ENCODE data around the gene FNDC3B. TPM values are rescaled to one million over a fixed set of nuclear protein-coding genes. Genes with fewer than 3 reads are reported as not detected.

Gene FNDC3B
- total RNA-seq, 1 experiment from 2014 or later = 173 TPM

DNA sequence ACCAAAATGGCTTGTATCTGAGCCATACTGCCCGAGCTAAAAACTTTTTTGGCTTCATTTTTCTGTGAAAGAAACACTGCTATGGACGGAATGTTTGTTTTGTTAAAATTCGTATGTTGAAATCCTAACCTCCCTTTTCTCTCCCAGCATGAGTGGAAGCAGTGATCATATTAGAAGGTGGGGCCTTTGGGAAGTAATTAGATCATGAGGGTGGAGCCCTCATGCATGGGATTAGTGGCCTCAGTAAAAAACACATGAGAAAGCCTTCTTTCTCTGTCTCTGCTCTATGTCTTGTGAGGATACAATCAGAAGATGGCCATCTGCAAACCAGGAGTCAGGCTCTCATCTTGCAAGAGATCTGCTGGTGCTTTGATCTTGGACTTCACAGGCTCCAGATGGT is 7.4 kb upstream of the FNDC3B start:
- Histone ChIP-seq H3K36me3 (ENCODE audit: control insufficient read depth, insufficient read depth, low read length) (no peaks in the 10 kb centered on the region), H3K27ac (ENCODE audit: low read length) (no peak overlapping the region), H3K4me3 (ENCODE audit: low read depth in 2 of 2, low read length in 2 of 2) (no peak overlapping the region), H3K4me1 (ENCODE audit: control insufficient read depth, insufficient read depth, low read length) (no peaks in the 10 kb centered on the region), H3K9me3 (ENCODE audit: control insufficient read depth, insufficient read depth, low read depth, low read length) (no peaks in the 10 kb centered on the region), H3K27me3 (ENCODE audit: control insufficient read depth, insufficient read depth, low read length) (no peaks in the 10 kb centered on the region)
- intact Hi-C loops (cut with micrococcal nuclease; ENCODE audit: unreplicated experiment) = no loop called here
- ATAC-seq (no peak), DNase-seq (ENCODE audit: low read depth, low spot score) (no peak)
- ChIA-PET POLR2A (no interaction called here), CTCF (no interaction called here)
- in situ Hi-C loops (cut with HindIII; ENCODE audit: low pct_unique_long_range_greater_than_20kb, low sequenced_read_pairs) = no loop called here
- BruUV-seq (replicated peaks) = no TSS peak
- TF ChIP-seq, protein P1, sequence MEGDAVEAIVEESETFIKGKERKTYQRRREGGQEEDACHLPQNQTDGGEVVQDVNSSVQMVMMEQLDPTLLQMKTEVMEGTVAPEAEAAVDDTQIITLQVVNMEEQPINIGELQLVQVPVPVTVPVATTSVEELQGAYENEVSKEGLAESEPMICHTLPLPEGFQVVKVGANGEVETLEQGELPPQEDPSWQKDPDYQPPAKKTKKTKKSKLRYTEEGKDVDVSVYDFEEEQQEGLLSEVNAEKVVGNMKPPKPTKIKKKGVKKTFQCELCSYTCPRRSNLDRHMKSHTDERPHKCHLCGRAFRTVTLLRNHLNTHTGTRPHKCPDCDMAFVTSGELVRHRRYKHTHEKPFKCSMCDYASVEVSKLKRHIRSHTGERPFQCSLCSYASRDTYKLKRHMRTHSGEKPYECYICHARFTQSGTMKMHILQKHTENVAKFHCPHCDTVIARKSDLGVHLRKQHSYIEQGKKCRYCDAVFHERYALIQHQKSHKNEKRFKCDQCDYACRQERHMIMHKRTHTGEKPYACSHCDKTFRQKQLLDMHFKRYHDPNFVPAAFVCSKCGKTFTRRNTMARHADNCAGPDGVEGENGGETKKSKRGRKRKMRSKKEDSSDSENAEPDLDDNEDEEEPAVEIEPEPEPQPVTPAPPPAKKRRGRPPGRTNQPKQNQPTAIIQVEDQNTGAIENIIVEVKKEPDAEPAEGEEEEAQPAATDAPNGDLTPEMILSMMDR (IDR thresholded peaks at IDR 0.05) = no peak
- TF ChIP-seq POLR2AphosphoS5 (IDR thresholded peaks at IDR 0.05; ENCODE audit: low read depth, low read length) = no peak
- TF ChIP-seq SIN3A (IDR thresholded peaks at IDR 0.05; ENCODE audit: borderline replicate concordance, insufficient read depth, low read depth, low read length) = no peak
- TF ChIP-seq, protein P2, sequence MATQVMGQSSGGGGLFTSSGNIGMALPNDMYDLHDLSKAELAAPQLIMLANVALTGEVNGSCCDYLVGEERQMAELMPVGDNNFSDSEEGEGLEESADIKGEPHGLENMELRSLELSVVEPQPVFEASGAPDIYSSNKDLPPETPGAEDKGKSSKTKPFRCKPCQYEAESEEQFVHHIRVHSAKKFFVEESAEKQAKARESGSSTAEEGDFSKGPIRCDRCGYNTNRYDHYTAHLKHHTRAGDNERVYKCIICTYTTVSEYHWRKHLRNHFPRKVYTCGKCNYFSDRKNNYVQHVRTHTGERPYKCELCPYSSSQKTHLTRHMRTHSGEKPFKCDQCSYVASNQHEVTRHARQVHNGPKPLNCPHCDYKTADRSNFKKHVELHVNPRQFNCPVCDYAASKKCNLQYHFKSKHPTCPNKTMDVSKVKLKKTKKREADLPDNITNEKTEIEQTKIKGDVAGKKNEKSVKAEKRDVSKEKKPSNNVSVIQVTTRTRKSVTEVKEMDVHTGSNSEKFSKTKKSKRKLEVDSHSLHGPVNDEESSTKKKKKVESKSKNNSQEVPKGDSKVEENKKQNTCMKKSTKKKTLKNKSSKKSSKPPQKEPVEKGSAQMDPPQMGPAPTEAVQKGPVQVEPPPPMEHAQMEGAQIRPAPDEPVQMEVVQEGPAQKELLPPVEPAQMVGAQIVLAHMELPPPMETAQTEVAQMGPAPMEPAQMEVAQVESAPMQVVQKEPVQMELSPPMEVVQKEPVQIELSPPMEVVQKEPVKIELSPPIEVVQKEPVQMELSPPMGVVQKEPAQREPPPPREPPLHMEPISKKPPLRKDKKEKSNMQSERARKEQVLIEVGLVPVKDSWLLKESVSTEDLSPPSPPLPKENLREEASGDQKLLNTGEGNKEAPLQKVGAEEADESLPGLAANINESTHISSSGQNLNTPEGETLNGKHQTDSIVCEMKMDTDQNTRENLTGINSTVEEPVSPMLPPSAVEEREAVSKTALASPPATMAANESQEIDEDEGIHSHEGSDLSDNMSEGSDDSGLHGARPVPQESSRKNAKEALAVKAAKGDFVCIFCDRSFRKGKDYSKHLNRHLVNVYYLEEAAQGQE (IDR thresholded peaks at IDR 0.05; ENCODE audit: insufficient read depth in 1 of 2, low read depth in 2 of 2, low read length in 1 of 2) = no peak
- no peak for TF ChIP-seq TCF7L2 (IDR thresholded peaks at IDR 0.05; ENCODE audit: low read depth, low read length)

DNA sequence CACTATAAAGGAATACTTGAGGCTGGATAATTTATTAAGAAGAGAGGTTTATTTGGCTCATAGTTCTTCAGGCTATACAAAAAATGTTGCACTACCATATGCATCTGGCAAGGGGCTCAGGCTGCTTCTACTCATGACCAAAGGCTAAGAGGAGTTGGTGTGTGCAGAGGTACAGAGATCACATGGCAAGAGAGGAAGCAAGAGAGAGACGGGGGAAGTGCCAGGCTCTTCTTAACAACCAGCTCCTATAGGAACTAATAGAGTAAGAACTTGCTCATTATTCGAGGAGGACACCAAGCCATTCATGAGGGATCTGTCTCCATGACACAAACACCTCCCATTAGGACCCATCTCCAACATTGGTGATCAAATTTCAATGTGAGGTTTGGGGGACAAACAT is 6.0 kb upstream of the FNDC3B start:
- Histone ChIP-seq H3K36me3 (ENCODE audit: control insufficient read depth, insufficient read depth, low read length) (no peaks in the 10 kb centered on the region), H3K4me1 (ENCODE audit: control insufficient read depth, insufficient read depth, low read length) (no peaks in the 10 kb centered on the region), H3K4me3 (ENCODE audit: low read depth in 2 of 2, low read length in 2 of 2) (no peak overlapping the region), H3K27me3 (ENCODE audit: control insufficient read depth, insufficient read depth, low read length) (no peaks in the 10 kb centered on the region), H3K27ac (ENCODE audit: low read length) (no peak overlapping the region), H3K9me3 (ENCODE audit: control insufficient read depth, insufficient read depth, low read depth, low read length) (no peaks in the 10 kb centered on the region)
- no peak for DNase-seq (ENCODE audit: low read depth, low spot score)
- TF ChIP-seq POLR2AphosphoS5 (IDR thresholded peaks at IDR 0.05; ENCODE audit: low read depth, low read length) (no peak), SIN3A (IDR thresholded peaks at IDR 0.05; ENCODE audit: borderline replicate concordance, insufficient read depth, low read depth, low read length) (no peak), TCF7L2 (IDR thresholded peaks at IDR 0.05; ENCODE audit: low read depth, low read length) (no peak)
- TF ChIP-seq, protein P1 (IDR thresholded peaks at IDR 0.05) = no peak
- TF ChIP-seq, protein P2 (IDR thresholded peaks at IDR 0.05; ENCODE audit: insufficient read depth in 1 of 2, low read depth in 2 of 2, low read length in 1 of 2) = no peak
- CTCF ChIA-PET = no interaction called here
- no peak for ATAC-seq
- in situ Hi-C loops (cut with HindIII; ENCODE audit: low pct_unique_long_range_greater_than_20kb, low sequenced_read_pairs) = no loop called here
- intact Hi-C loops (cut with micrococcal nuclease; ENCODE audit: unreplicated experiment) = no loop called here
- no TSS peak for BruUV-seq (replicated peaks)
- POLR2A ChIA-PET = no interaction called here
